IPS-11a (cell line): ENCODE data around the gene CLC.
"Not testable (repeated sequence)": the region's sequence is repeated elsewhere in the genome, so short reads cannot be mapped to it uniquely, and the experiment has no call there.

ENCODE experiments used
- H3K4me3 ChIP-seq: one replicate; pipeline ENCODE4 v1.5.1; 2013; ENCODE audit warnings: low read depth, low read length, control low read depth

Gene CLC

GRCh38 chr19:39737891-39738290, at the start of gene CLC:
CLC (minus strand) TSS chr19:39738029; CDS start chr19:39737952, 77 bp downstream.
- H3K4me3 ChIP-seq, result no peak within 1 kb of the TSS

- no peak overlapping the region for H3K4me3 ChIP-seq
Measured at GRCh38 chr19:39780894-39781293, 43.1 kb upstream of the CLC start.

DNA sequence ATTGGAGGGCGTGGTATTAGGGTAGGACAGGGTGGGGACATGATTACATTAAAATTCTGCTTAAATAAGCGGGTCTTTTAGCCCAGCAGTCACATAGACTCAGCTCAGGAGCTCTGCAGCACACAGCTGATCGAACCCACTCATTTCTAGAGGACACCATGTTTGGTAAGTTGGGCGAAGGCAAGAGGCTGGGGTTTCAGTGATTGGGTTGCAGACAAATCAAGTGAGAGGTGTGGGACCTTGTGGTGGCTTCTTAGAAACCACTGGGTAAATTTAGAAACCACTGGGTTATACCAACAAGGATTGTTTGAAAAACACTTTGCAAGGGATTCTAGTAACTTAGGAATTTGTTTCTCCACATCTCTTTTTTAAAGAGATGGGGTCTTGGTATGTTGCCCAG, 40.9 kb upstream of the CLC start, which contains the start of gene LEUTX:
TSS of gene LEUTX (plus strand) at position 92 of the 400 bp plus-strand sequence. CDS start at position 159, 67 bp downstream.
- no peak within 1 kb of the TSS for H3K4me3 ChIP-seq

- H3K4me3 ChIP-seq, result no peak overlapping the region
Measured at GRCh38 chr19:39768786-39769185, 31.0 kb upstream of the CLC start.

- no peak overlapping the region for H3K4me3 ChIP-seq
Measured at GRCh38 chr19:39768334-39768733, 30.5 kb upstream of the CLC start.

DNA sequence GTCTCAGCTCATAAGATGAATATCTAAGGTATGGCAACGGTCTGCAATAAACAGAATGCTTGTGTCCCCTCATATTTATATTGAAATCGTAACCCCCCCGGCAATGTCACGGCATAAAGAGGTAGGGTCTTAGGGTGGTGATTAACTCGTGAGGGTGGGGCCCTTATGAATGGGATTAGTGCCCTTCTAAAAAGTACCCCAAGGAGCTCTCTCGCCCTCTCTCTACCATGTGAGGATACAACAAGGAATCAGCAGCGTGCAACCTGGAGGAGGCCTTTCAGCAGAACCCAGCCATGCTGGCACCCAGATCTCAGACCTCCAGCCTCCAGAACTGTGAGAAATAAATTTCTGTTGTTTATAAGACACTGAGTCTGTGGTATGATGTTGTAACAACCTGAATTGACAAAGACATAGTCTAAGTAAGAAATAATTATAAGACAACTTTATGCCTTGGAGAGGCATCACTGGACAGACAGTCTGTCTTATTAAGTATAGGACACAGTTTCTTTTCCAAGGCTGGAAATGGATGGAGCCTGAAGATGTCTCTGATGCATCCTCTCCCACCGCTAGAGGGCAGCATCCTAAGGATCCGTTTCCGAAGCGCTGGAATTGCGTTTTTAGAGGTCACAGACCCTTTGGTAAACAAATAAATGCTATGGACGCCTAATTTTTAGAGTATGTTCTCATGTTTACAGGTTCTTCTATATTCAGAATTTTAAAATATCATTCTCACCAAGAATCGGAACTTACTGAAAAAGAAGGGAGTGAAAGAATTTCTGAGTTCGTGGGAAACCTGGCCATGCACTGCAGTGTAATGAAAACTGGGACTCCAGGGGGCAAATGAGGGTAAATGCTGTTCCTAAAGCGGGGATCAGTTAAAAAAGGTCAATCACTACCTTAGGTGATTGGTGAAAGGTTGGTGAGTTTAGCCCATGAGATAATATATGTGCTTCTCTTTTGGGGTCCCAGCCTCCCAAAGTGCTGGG, 27.6 kb upstream of the CLC start:
- H3K4me3 ChIP-seq, result no peak overlapping the region

GRCh38 chr19:39761851-39762250, 24.0 kb upstream of the CLC start:
- not testable (repeated sequence) for H3K4me3 ChIP-seq

DNA sequence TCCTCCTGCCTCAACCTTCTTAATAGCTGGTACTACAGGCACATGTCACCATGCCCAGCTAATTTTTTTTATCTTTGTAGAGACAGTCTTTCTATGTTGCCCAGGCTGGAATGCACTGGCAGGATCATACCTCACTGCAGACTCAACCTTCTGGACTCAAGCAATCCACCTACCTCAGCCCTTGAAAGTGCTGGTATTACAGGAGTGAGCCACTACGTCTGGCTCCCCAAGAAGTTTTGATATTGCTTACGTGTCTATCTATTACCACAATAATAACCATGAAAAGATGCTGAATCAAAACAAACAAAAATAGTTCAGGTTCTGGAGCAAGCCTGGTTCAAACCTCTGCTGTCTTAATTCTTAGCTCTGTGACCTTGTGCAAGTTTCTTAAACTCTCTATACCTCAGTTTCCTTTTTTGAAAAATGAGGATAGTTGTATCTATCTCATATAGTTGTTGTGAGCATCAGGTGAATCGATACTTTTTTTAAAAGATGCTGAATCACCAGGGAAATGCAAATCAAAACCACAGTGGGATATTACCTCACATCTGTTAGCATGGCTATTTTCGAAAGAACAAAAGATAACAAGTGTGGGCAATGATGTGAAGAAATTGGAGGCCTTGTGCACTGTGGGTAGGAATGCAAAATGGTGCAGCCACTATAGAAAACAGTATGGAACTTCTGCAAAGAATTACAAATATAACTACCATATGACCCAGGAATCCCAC, 21.8 kb upstream of the CLC start:
- H3K4me3 ChIP-seq, result no peak overlapping the region

GRCh38 chr19:39754971-39755370, 17.1 kb upstream of the CLC start:
- no peak overlapping the region for H3K4me3 ChIP-seq

DNA sequence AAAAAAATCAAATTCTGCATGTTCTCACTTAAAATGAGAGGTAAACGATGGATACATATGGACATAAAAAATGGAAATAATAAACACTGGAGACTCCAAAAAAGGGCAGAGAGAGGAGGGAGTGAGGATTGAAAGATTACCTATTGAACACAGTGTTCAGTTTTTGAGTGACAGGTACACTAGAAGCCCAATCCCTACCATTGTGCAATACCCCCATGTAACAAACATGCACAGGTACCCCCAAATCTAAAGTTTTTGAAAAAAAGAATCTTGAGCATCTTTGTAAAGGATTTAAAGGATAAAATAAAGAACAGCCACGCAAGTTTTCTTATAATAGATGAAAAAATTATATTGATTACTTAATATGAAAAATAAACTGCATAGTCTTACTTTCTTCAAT, 16.7 kb upstream of the CLC start:
- H3K4me3 ChIP-seq, result no peak overlapping the region

DNA sequence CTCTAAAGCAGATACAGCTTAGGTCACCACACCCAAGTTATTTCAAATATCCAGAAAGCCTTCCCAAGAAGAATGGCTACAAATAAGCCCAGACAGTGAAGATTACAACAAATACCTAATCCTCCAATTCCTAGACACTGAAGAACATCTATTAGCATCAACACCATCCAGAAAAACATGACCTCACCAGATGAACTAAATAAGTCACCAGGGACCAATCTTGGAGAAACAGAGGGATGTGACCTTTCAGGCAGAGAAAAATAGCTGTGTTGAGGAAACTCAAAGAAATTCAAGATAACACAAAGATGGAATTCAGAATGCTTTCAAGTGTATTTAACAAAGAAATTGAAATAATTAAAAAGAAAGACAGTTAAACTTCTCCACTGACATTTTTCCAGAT, 15.0 kb upstream of the CLC start:
- no peak overlapping the region for H3K4me3 ChIP-seq

GRCh38 chr19:39752390-39752789, 14.6 kb upstream of the CLC start:
- no peak overlapping the region for H3K4me3 ChIP-seq

DNA sequence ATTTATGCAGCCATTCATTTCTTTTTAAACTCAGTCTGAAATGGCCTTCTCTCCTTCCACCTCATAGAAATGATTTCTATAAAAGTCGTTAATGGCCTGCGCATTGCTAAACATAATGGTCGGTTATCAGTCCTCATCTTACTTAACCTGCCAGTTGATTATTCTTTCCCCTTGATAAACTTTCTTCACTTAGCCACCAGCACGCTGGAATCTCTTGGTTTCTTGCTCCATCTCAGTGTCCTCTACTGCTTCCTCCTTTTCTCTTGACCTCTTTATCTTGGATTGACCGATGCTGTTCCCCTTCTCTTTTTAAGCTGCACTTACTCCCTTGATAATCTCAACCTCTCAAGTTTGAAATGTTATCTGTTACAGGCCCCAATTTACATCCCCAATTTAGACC, 12.2 kb upstream of the CLC start:
- H3K4me3 ChIP-seq, result no peak overlapping the region

GRCh38 chr19:39746836-39747529, 9.2 kb upstream of the CLC start:
- no peak overlapping the region for H3K4me3 ChIP-seq

DNA sequence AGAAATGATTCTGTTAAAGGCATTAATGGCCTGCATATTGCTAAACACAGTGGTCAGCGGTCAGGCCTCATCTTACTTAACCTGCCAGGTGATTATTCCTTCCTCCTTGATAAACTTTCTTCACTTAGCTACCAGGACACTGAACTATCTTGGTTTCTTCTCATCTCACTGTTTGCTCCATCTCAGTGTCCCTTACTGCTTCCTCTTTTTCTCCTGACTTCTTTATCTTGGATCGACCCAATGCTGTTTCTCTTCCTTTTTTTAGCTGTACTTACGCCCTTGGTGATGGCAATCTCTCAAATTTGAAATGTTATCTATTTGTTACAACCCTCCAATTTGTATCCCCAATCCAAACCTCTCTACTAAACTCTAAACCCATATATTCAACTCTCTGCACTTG, 7.8 kb upstream of the CLC start:
- no peak overlapping the region for H3K4me3 ChIP-seq

- H3K4me3 ChIP-seq, result no peak overlapping the region
Measured at GRCh38 chr19:39740395-39740794, 2.6 kb upstream of the CLC start.

DNA sequence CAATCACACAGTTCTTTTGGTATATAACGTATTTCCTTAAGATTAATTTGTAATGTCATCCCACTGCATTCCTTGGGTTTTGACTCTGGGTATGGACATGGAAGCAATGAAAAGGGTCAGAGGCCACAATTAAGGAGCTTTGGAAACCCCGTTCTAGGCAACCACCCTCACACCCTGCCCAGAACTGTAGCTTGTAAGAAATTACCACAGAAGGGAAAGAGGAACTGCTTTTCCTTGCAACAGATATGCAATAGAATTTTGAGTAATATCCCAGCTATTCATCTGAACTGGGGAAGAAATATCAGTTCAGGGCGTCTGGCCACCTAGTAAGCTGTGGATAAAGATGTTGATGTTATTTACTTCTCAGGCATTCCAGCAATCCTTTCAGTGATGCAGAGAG, 985 bp upstream of the CLC start:
- no peak overlapping the region for H3K4me3 ChIP-seq

DNA sequence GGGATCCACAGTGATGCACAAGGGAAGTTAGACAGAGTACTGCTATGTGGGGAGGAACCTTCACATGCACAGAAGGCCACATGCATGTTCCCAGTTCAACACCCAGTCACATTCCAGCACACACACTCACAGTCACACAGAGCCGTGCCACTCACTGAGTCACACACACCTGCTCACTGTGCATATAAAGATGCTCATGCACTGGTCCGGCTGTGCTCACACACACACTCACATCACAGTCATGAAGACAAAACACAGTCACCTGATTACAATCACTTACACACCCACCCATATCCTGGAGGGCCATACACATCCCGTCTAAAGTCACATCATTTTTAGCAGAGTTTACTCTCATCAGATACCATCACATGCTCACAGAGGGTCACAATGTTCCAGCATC, 478 bp downstream of the CLC start:
- no peak overlapping the region for H3K4me3 ChIP-seq

- H3K4me3 ChIP-seq, result no peak overlapping the region
Measured at GRCh38 chr19:39736088-39736487, 1.7 kb downstream of the CLC start.

DNA sequence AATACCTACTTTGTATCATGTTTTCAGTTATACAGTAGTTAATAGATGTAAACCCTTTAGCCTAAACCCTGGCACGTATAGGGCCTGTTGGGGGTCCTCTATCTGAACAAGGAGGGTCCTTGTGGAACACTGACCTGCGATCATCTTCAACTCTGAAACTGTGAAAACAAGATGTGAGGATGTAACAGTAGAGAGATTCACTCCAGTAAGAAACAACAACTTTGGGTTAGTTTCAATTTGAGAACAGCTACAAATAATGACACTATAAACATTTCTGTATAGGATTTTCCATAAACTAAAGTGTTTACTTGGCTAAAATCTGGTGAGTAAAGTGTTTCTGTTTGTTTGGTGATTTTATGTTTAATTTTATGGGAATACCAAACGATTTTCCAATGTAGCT, 2.1 kb downstream of the CLC start:
- no peak overlapping the region for H3K4me3 ChIP-seq

DNA sequence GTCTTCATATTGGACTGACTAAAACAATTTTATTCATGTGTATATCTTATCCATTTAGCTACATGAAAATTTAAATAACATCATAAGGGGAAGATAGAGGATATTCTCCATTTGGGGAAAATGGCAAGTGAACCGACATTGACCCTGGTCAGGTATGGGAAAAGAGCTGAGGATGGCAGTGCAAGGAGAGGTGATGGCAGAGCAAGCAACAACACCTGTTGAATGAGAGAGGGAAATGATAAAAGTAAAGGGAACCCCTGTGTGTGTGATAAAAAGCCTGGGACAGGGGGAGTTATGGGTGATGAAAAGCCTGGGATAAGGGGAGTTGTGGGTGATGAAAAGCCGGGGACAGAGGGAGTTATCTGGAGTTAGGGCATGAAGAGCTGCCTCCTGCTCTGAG, 4.0 kb downstream of the CLC start:
- H3K4me3 ChIP-seq, result no peak overlapping the region
